Fibroblast of peridontal ligament (primary cell): ENCODE data around the gene CELF5.
"Not testable (repeated sequence)": the region's sequence is repeated elsewhere in the genome, so short reads cannot be mapped to it uniquely, and the experiment has no call there.

Experiments used
- DNase-seq: peaks from one replicate; pipeline ENCODE4 v3.0.0-alpha.2; 2010; ENCODE audit errors: extremely low read depth

The CELF5 gene

DNA sequence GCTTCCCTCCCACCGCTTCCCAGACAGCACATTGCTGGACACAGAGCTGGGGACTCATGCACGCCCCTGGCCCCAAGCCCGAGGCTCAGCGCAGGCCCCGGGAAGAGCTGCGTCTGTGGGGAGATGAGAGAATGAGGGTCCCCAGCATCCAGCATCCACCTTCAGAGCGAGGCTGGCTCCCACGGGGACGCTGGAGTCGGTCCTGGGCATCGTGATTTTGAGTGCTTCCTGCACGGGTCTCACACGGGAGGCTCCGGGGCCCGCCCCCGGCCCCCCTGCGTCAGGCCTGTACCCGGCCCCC lies 34.0 kb upstream of the CELF5 start:
- no peak for DNase-seq

DNA sequence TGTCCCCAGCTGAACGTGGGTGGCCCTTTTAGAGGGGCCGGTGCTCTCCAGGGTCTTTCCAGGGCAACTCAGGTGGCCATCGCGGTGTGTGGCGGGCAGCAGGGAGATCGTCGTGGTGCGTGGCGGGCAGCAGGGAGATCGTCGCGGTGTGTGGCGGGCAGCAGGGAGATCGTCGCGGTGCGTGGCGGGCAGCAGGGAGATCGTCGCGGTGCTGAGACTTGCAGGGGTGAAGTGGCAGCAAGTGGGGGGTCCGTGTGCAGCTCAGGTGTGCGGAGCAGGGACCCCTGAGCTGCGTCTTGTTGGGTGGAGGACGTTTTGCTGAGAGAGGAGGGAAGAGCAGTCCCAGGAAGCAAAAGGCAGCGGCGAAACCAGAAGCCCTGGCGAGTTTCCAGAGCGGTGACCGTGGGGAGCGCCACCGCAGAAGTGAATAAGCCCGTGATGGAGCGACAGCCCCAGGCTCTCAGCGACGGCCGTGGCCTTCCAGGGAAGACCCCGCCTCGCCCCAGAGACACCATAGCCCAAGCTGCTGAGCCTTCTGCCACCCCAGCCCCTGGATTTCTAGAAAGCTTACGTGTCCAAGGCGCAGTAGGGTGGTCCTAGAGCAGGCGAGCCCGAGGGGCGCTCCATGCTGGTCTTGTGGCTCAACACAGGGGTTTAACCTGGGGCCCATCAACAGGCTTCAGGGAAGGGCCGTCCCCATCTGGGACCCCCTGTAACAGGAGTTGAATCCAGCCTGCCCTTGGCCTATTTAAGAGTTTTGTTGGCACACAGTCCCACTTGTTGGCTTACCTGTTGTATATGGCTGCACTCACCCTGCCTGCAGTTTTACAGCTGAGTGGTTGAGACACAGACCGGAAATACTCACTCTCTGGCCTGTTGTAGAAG lies 33.3 kb upstream of the CELF5 start:
- DNase-seq: no peak

DNA sequence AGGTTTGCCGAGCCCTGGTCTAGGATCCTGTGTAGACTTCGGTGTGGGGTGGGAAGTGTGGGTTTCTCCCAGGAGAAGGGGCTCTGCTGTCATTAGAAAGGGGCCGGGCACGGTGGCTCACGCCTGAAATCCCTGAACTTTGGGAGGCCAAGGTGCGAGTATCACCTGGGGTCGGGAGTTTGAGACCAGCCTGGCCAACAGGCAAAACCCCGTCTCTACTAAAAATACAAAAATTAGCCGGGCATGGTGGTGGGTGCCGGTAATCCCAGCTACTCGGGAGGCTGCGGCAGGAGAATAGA lies 32.7 kb upstream of the CELF5 start:
- not testable (repeated sequence) for DNase-seq

DNA sequence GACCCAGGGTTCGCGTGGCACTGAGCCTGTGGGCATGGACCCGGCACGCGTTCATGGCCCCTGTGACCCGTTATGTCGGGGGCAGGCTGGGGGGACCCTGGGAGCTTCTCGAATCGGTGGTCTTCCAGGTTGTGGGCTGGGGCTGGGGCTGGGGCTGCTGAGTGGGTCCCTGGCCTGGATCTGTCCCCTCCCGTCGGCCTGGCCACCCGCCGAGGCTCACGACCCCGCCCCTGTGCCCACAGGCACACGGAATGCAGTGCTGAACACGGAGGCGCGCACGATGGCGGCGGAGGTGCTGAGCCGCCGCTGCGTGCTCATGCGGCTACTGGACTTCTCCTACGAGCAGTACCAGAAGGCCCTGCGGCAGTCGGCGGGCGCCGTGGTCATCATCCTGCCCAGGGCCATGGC lies 32.2 kb upstream of the CELF5 start:
- DNase-seq: no peak

DNA sequence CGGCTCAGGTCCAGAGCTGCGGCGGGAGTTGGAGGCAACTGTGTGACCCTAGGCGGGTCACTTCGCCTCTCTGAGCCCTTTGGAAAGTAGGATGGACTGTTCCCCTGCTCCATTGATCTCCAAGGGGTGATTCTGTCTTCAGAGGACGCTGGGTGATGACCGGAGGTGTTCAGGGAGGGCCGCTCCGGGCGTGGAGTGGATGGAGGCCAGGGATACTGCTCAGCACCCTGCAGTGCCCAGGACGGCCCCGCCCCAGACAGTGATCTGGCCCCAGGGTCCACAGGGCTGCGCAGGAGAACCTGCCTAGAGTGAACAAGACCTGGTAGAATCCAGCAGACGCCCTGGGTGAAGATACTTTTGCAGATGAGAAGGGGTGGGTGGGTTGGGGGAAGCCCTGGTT lies 31.8 kb upstream of the CELF5 start:
- no peak for DNase-seq

DNA sequence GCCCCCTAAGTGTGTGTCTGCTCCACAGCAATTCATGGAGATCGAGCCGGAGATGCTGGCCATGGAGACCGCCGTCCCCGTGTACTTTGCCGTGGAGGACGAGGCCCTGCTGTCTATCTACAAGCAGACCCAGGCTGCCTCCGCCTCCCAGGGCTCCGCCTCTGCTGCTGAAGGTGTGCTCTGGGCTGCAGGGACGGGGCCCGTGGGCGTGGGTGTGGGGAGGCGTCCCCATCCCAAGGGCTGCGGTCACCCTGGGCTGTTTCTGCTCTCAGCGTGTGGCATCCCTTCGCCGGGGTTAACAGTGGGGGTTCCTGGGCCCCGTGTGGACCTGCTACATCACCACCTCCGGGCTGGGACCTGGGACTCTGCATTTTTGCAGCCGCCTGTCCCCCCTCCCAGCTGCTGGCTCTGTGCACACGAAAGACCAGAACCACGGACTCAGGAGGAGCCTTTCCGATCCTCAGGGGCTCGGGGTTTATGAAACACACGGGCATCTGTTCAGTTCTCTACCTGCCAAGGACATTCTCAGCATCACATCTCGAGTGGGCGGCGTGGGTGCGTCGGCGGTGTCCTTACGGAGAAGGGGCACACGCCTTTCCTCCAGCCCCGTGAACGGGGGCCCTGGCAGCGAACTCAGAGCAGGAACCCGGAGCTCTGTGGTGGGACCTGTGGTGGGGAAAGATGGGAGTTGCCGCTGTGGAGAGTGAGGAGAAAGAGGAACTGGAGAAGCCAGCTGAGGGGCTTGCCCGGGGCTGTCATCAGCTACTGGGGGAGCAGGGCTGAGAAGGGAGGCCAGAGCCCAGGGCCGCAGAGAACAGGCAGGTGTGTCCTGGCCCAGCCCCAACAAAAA lies 31.0 kb upstream of the CELF5 start:
- DNase-seq: no peak

DNA sequence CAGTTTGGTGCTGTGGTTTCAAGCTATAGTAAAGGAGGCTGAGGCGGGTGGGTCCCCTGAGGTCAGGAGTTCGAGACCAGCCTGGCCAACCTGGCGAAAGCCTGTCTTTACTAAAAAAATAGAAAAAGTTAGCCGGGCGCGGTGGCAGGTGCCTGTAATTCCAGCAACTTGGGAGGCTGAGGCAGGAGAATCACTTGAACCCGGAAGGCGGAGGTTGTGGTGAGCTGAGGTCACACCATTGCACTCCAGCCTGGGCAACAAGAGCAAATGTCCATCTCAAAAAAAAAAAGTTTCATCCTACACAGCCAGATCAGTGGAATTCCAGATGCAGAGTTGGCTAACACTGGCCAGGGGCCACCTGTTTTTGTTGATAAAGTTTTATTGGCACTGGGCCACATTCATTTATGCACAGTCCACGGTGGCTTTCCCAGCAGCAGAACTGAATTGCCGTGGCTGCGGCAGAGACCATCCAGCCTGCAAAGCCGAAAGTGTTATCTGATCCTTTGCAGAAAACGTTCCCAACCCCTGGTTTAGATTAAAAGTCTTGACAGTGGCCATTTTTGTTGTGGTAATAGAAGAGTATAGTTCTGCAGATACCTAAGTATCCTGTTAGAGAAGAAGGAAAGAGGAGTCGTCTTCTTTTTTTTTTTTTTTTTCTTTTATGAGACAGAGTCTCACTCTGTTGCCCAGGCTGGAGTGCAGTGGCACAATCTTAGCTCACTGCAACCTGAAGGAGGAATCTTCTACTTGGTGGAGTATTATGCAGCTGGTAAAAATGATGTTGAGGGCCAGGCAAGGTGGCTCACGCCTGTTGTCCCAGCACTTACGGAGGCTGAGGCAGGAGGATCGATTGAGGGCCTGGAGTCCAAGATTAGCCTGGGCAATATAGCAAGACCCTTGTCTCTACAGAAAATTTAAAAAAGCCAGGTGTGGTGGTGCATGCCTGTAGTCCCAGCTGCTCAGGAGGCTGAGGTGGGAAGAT lies 30.1 kb upstream of the CELF5 start:
- no peak for DNase-seq

DNA sequence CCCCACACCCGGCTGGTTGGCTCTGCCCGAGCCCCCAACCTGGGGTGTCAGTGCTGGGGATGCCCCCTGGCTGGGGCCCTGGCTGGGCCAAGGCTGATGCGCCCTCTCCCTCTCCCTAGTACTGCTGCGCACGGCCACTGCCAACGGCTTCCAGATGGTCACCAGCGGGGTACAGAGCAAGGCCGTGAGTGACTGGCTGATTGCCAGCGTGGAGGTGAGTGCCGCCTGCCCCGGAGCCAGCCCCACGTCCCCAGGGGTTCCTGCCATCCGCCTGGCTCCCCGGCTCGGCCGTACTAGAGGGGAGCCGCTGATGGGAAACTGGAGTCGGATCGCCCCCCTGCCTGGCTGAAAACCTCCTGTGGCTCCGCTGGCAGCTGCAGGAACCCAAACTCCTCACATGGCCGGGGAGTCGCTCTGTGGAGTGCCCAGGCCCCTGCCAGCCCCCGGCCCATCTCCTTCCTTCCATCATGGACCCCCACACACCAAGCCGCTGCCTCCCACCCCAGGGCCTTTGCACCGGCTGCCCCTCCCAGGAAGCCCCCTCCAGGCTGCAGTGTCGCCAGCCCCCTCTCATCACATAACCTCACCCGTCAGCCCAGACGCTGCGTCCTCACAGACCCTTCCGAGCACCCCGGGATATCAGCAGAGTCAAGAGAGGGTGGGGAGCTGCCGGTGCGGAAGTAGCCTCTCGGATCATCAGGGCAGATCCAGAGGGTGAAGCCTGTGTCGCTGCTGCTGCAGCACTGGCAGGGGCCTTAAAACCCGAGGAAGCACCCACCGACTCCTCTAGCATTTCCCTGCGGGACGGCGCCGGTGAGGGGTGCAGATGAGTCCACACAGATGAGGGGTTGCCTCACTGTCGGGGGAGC lies 28.2 kb upstream of the CELF5 start:
- no peak for DNase-seq

DNA sequence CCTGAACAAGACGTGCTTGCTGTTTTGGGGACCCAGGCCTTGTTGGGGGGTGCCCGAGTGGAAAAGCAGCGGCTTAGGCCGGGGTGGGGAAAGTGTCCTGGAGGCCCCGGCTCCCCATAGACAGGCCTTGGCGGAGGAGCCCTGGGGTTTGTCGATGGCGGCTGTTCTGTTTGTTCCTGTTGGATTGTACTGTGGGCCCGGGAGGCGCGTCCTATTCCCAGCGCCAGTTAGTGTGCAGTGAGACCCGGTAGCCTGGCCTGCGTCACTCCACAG lies 27.6 kb upstream of the CELF5 start:
- DNase-seq: no peak

DNA sequence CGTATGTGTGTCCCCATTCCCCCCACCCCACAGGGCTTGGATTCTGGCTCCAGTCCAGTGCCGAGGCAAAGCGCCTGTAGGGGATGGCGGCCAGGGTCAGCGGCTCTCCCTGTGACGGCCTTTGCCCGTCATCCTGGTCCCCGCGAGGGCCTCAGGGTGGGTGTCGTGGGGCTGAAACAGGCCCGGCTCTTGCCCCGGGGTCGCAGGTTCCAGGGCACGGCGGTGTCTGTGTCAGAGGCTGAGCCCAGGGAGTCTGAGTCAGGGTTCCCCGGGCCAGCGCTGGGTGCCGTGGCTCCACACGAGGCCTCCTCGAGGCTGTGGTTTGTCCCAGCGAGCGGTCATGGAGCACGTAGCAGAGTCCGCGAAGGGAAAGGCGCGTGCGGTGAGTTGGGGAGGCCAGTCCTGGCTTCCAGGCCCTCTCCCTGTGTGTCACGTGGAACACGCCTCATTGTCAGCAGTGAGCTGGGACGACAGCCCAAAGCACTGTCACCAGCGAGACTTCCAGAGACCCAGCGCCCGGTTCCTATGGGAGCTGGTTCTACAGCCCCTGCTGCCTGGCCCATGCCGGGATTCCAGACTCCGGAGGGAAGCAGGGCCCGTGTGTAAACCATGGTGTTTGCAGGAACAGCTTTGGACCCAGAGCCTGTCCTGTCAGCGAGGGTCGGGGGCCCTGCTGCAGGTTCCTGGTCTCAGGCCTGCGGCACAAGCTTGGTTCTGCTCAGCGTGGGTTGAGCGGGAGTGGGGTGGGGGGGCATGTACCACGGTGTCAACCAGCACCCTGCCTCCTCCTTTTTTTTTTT lies 25.4 kb upstream of the CELF5 start:
- DNase-seq: no peak

DNA sequence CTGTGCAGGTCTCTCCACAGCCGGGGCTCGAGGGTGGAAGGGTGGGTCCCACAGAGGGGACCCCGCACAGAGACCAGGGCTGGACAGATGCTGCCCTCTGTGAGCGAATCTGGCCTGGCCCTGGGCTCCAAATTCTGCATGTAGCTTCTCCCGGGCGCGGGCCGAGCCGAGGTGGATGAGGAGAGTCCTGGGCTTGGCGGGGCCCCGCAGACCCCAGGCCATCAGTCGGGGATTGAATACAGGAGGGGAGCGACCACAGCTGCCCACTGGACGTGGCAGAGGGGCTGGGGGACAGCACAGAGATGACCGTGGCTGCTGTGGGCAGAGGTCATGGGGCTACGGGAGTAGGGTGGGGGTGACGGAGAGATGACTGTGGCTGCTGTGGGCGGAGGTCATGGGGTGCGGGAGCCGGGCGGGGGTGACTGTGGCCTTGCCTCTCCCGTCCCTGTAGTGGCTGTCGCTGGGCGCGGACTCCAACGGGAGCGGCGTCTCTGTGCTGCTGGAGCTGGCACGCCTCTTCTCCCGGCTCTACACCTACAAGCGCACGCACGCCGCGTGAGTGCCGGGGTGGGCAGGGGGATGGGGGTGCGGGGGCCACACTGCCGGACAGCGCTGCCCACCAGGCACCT lies 23.3 kb upstream of the CELF5 start:
- DNase-seq: no peak

DNA sequence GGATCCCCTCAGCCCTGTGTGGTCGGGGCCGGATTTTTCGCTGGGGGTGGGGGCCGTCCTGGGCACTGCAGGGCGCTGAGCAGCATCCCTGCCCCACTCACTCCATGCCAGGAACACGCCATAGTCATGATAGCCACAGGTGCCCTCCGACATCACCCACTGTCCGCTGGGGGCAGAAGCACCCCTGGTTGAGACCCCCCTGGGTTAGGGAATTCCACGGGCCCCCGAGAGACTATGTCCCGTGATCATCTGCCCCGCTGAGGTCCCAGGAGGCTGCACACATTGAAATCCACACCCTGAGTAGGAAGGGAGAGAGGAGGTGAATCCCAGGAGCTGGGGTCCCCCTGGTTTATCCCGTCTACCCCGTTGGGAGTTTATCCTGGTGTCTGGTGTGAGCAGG lies 22.6 kb upstream of the CELF5 start:
- DNase-seq: no peak

DNA sequence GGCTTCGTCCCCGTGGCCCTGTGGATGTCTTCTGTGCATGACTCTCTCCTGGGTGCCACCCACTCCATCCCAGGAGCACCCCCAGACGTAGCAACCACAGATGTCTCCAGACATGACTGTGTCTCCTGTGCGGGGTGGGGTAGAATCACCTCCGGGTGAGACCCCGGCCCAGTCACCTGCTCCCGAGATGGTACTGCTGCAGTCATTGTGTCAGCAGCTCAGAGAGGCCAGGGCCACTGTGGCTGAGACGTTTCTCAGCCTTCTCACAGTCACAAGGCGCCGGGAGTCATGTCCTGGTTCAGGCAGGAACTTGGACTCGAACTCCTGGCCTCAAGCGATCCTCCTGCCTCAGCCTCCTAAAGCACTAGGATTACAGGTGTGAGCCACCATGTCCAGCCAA lies 22.1 kb upstream of the CELF5 start:
- no peak for DNase-seq

DNA sequence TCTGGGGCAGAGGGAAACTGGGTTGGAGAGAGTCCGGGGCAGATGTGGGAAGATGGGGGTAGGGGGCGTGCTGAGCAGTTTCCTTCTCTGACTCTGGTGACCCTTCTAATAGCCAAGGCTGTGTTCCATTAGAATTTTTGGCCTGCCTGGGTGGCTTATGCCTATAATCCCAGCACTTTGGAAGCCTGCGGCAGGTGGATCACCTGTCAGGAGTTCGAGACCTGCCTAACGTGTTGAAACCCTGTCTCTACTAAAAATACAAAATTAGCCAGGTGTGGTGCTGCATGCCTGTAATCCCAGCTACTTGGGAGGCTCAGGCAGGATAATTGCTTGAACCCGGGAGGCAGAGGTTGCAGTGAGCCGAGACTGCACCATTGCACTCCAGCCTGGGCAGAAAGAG lies 21.6 kb upstream of the CELF5 start:
- not testable (repeated sequence) for DNase-seq

DNA sequence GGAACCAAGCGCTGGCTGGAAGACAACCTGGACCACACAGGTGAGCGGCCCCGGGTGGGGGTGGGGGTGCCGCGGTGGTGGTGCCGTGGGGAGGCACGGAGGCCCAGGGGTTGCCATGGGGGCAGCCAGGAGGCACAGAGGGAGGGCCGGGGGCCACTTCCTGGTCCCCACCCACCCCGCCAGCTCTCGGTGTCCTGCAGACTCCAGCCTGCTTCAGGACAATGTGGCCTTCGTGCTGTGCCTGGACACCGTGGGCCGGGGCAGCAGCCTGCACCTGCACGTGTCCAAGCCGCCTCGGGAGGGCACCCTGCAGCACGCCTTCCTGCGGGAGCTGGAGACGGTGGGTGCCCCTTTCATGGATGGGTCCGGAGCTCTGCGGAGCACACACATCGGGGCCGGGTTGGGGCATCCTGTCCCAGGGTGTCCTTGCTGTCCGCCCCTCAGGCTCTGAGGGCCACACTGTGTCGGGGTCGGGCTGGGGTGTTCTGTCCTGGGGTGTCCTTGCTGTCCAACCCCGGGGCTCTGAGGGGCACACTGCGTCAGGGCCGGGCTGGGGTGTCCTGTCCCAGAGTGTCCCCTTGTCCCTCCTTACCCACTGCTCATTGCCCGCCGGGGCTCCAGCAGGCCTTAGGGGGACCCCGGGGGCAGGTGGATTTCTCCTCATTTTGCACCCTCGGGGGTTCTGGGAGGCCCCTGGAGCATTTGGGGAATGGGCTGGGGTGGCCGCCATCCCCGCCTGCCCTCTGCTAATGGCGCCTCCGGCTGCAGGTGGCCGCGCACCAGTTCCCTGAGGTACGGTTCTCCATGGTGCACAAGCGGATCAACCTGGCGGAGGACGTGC lies 20.4 kb upstream of the CELF5 start:
- DNase-seq: no peak

DNA sequence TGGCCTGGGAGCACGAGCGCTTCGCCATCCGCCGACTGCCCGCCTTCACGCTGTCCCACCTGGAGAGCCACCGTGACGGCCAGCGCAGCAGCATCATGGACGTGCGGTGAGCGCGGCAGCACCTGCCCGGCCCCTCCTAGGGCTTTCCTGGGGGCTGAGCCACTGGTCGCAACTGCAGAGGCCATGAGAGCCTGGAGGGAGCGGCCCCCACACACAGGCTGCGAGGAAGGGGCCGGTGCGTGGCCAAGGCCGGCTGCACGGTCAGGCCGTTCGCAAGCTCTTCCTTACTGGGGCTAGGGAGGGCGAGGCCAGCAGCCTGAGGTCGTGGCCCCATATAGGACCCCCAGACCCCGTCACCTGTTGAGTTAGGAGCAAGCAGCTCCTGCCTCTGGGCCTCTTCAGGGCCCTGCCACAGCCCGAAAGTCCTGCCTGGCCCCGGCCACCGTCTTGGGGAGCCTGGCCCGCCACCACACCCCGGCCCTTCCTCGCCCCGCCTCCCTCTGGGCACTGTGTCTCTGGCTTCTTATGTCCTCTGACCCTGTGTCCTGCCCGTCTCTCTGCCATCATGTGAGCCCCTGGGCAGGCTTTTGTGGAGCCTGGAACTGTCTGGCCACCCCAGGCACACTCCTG lies 19.7 kb upstream of the CELF5 start:
- no peak for DNase-seq

DNA sequence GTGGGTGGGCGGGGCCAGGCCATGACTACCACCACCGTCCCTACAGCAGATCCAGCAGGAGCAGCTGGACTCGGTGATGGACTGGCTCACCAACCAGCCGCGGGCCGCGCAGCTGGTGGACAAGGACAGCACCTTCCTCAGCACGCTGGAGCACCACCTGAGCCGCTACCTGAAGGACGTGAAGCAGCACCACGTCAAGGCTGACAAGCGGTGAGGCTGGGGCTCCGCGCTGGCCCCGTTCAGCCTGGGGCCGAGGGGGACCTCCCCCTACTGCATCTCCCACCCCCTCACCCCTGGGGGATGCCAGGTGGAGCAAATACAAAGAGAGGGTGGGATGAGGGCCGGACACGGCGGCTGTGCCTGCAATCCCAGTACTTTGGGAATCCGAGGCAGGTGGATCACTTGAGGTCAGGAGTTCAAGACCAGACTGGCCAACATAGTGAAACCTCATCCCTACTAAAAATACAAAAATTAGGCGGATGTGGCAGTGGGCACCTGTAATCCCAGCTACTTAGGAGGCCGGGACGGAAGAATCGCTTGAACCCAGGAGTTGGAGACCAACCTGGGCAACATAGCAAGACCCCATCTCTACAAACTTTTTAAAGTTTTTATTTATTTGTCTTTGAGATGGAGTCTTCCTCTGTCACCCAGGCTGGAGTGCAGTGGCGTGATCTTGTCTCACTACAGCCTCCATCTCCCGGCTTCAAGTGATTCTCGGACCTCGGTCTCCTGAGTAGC lies 18.1 kb upstream of the CELF5 start:
- no peak for DNase-seq
